Liver (tissue), 9 donors: Measurements from ENCODE around the gene IPO5. TPM values are rescaled to one million over a fixed set of nuclear protein-coding genes. Genes with fewer than 3 reads are reported as not detected.

Experiments
- DNase-seq: peaks from one replicate; pipeline ENCODE4 v3.0.0-alpha.2; 2017; ENCODE audit warnings: low spot score
- H3K27ac ChIP-seq, 2 donors: one replicate each; pipeline ENCODE4 v1.7.0; 2013; ENCODE audit warnings: inconsistent platforms in 2 of 2, low read length in 2 of 2, control low read depth in 1 of 2, low read depth in 1 of 2, mild to moderate bottlenecking in 1 of 2
- H3K27me3 ChIP-seq, 4 donors: one replicate each; pipeline versions ENCODE4 v1.6.1 to v1.7.0; 2013; ENCODE audit warnings: low read length in 3 of 4, inconsistent platforms in 1 of 4, mild to moderate bottlenecking in 1 of 4, moderate library complexity in 1 of 4; ENCODE audit not compliant: control insufficient read depth in 4 of 4, insufficient read depth in 4 of 4
- H3K36me3 ChIP-seq, 4 donors: one replicate each; pipeline versions ENCODE4 v1.6.1 to v1.7.0; 2013; ENCODE audit warnings: low read length in 3 of 4, mild to moderate bottlenecking in 3 of 4, low read depth in 1 of 4, moderate library complexity in 1 of 4; ENCODE audit not compliant: control insufficient read depth in 4 of 4, insufficient read depth in 3 of 4
- H3K4me1 ChIP-seq, 4 donors: one replicate each; pipeline versions ENCODE4 v1.6.1 to v1.7.0; 2013; ENCODE audit warnings: low read length in 3 of 4, mild to moderate bottlenecking in 3 of 4, moderate library complexity in 1 of 4; ENCODE audit not compliant: control insufficient read depth in 4 of 4, insufficient read depth in 4 of 4
- H3K4me3 ChIP-seq, 3 donors: one replicate each; pipeline versions ENCODE4 v1.6.1 to v1.7.0; 2013; ENCODE audit warnings: low read length in 3 of 3, control low read depth in 1 of 3, low read depth in 1 of 3, mild to moderate bottlenecking in 1 of 3
- H3K9ac ChIP-seq, 2 donors: one replicate each; pipeline ENCODE4 v1.7.0; 2013; ENCODE audit warnings: low read length in 2 of 2, mild to moderate bottlenecking in 2 of 2, moderate library complexity in 2 of 2, control low read depth in 1 of 2, low read depth in 1 of 2
- H3K9me3 ChIP-seq, 4 donors: one replicate each; pipeline versions ENCODE4 v1.6.1 to v1.7.0; 2013; ENCODE audit warnings: low read length in 3 of 4; ENCODE audit not compliant: control insufficient read depth in 4 of 4
- NR2F2 ChIP-seq: IDR thresholded peaks from 2 replicates; pipeline ENCODE4 v1.6.1; 2016; ENCODE audit warnings: antibody characterized with exemption
- RAD21 ChIP-seq, 2 donors: IDR thresholded peaks; 2 replicates each; pipeline ENCODE4 v1.6.1; 2016; ENCODE audit warnings: antibody characterized with exemption in 2 of 2, mild to moderate bottlenecking in 2 of 2
- RXRA ChIP-seq, 2 donors: IDR thresholded peaks; 2 replicates each; pipeline ENCODE4 v1.6.1; 2017 to 2018; ENCODE audit warnings: antibody characterized with exemption in 2 of 2, mild to moderate bottlenecking in 1 of 2
- YY1 ChIP-seq: IDR thresholded peaks from 2 replicates; pipeline ENCODE4 v1.6.1; 2016; ENCODE audit warnings: antibody characterized with exemption, mild to moderate bottlenecking
- ZBTB33 ChIP-seq: IDR thresholded peaks from 2 replicates; pipeline ENCODE4 v1.6.1; 2016; ENCODE audit warnings: antibody characterized with exemption
- WGBS: extraction: QIAGEN DNeasy Blood & Tissue Kit; methylation state at CpG from one replicate; pipeline ENCODE4 v1.1.7; 2013; 5-methylcytosine and 5-hydroxymethylcytosine counted together
- polyA plus RNA-seq, 2 donors: library from polyadenylated mRNA; stranded (reverse) in 1 of 2; unstranded in 1 of 2; fragments of 200-250 nt in 1 of 2; fragments of >200 nt in 1 of 2; fragmentation: Nextera tagmentation in 1 of 2; extraction: Ambion mirVana in 1 of 2; gene quantifications; one replicate each; pipeline versions ENCODE4 v1.2.1 to v1.2.3, GENCODE V29; 2013 to 2015
- total RNA-seq, 2 donors: library from RNA; depleted of rRNA; stranded (reverse); fragments of >200 nt; gene quantifications; one replicate each; pipeline ENCODE4 v1.2.3, GENCODE V29; 2014
- TF ChIP-seq, protein P1 (sequence below): IDR thresholded peaks from 2 replicates; pipeline ENCODE4 v1.6.1; 2016; ENCODE audit warnings: antibody characterized with exemption, mild to moderate bottlenecking
- donor health status: healthy.
- donor health status: healthy.
- donor health status: healthy.
- donor health status: healthy.
- donor health status: healthy.

IPO5 gene
- total and polyA plus RNA-seq, 4 donors = 19.2 to 92.8 (median 46.6) TPM

DNA sequence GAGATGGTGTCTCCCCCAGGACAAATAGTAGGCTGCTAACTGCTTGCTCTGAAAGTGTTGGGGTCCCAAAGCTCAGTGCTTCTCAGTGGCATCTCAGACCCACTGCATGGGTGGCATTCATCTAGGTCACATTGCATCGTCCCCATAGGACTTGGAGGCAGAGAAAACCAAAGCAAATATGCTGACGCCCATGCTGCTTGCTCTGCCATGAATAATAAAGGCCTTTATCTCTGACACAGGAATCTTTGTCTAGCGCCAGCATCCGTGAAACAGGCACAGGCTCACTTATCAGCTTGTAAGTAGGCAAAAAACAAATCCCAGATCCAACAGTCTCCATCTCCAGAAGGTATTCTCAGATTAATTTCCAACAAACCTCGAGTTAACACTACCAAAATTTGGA is 18.9 kb upstream of the IPO5 start:
- DNase-seq = no peak
- H3K36me3 ChIP-seq = no peaks in the 10 kb centered on the region
- 56% methylated on average over 5 of the region's 5 CpGs for WGBS

GRCh38 chr13:97935071-97935470 is 18.4 kb upstream of the IPO5 start:
- 67% methylated on average over 2 of the region's 2 CpGs for WGBS
- H3K9ac ChIP-seq = no peak overlapping the region
- no peak for TF ChIP-seq NR2F2
- no peak for TF ChIP-seq ZBTB33
- no peak for TF ChIP-seq RXRA (IDR thresholded peaks at IDR 0.05)
- TF ChIP-seq, protein P1, sequence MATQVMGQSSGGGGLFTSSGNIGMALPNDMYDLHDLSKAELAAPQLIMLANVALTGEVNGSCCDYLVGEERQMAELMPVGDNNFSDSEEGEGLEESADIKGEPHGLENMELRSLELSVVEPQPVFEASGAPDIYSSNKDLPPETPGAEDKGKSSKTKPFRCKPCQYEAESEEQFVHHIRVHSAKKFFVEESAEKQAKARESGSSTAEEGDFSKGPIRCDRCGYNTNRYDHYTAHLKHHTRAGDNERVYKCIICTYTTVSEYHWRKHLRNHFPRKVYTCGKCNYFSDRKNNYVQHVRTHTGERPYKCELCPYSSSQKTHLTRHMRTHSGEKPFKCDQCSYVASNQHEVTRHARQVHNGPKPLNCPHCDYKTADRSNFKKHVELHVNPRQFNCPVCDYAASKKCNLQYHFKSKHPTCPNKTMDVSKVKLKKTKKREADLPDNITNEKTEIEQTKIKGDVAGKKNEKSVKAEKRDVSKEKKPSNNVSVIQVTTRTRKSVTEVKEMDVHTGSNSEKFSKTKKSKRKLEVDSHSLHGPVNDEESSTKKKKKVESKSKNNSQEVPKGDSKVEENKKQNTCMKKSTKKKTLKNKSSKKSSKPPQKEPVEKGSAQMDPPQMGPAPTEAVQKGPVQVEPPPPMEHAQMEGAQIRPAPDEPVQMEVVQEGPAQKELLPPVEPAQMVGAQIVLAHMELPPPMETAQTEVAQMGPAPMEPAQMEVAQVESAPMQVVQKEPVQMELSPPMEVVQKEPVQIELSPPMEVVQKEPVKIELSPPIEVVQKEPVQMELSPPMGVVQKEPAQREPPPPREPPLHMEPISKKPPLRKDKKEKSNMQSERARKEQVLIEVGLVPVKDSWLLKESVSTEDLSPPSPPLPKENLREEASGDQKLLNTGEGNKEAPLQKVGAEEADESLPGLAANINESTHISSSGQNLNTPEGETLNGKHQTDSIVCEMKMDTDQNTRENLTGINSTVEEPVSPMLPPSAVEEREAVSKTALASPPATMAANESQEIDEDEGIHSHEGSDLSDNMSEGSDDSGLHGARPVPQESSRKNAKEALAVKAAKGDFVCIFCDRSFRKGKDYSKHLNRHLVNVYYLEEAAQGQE = no peak

More for the DNA sequence above, 18.9 kb upstream of the IPO5 start:
- Histone ChIP-seq H3K9me3 (no peaks in the 10 kb centered on the region), H3K4me3 (no peak overlapping the region), H3K9ac (no peak overlapping the region), H3K27ac (no peak overlapping the region), H3K4me1 (no peaks in the 10 kb centered on the region), H3K27me3 (no peaks in the 10 kb centered on the region)
- TF ChIP-seq RAD21 (IDR thresholded peaks at IDR 0.05) = no peak
- TF ChIP-seq, protein P1 = no peak

DNA sequence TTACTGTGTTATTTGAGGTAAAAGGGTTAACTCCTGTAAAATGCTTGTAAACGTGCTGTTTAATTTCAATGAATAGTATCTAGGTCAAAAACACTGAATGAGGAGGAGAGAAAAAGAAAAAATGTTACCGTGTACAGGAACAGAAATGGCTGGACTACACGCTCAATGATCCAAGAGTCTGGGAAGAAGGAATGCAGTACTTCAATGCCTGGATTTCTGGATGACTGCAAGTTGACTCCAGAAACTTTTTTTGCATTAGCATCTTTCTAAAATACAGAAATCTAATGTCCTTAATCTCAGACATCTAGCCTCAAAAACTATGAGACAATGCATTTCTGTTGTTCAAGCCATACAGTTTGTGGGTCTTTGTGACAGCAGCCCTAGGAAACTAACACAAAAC is 17.4 kb upstream of the IPO5 start:
- Histone ChIP-seq H3K36me3 (no peaks in the 10 kb centered on the region), H3K4me3 (no peak overlapping the region), H3K9me3 (no peaks in the 10 kb centered on the region), H3K27me3 (no peaks in the 10 kb centered on the region), H3K27ac (no peak overlapping the region), H3K4me1 (no peaks in the 10 kb centered on the region), H3K9ac (no peak overlapping the region)
- WGBS = 79% methylated on average over 3 of the region's 3 CpGs
- TF ChIP-seq YY1 (no peak), RXRA (IDR thresholded peaks at IDR 0.05) (no peak)
- no peak for DNase-seq

More at GRCh38 chr13:97935071-97935470, 18.4 kb upstream of the IPO5 start:
- Histone ChIP-seq H3K36me3 (no peaks in the 10 kb centered on the region), H3K4me3 (no peak overlapping the region), H3K4me1 (no peaks in the 10 kb centered on the region), H3K27ac (no peak overlapping the region), H3K9me3 (no peaks in the 10 kb centered on the region), H3K27me3 (no peaks in the 10 kb centered on the region)
- DNase-seq = no peak
